Muscle of leg (tissue), 11 donors: ENCODE measurements around the gene RUFY1. TPM values are rescaled to one million over a fixed set of nuclear protein-coding genes. Genes with fewer than 3 reads are reported as not detected.
A peak's percentile ranks its signal among the peaks of the same experiment; 100 is the strongest.
"Not testable (repeated sequence)": the region's sequence is repeated elsewhere in the genome, so short reads cannot be mapped to it uniquely, and the experiment has no call there.

ENCODE experiments used
- DNase-seq: peaks from one replicate; pipeline ENCODE4 v3.0.0; 2013
- H3K27ac ChIP-seq: one replicate; pipeline ENCODE4 v1.5.1; 2013; ENCODE audit warnings: mild to moderate bottlenecking, low read length, control low read depth
- H3K27me3 ChIP-seq: one replicate; pipeline ENCODE4 v1.6.1; 2013; ENCODE audit warnings: low read length; ENCODE audit not compliant: control insufficient read depth, insufficient read depth
- H3K36me3 ChIP-seq: one replicate; pipeline ENCODE4 v1.6.1; 2013; ENCODE audit warnings: low read length; ENCODE audit not compliant: control insufficient read depth, insufficient read depth
- H3K4me1 ChIP-seq: one replicate; pipeline ENCODE4 v1.6.1; 2013; ENCODE audit warnings: low read length; ENCODE audit not compliant: control insufficient read depth, insufficient read depth
- H3K4me3 ChIP-seq: one replicate; pipeline ENCODE4 v1.5.1; 2013; ENCODE audit warnings: low read length, control low read depth
- H3K9me3 ChIP-seq: replicated peaks from 2 replicates; pipeline ENCODE4 v1.6.1; 2013; ENCODE audit warnings: low read depth, low read length; ENCODE audit not compliant: control insufficient read depth
- whole genome bisulfite sequencing: methylation state at CpG from one replicate; pipeline ENCODE4 v1.1.5; 2013; ENCODE audit warnings: missing lambda C conversion rate; ENCODE audit not compliant: insufficient coverage; 5-methylcytosine and 5-hydroxymethylcytosine counted together
- polyA plus RNA-seq, 8 donors: library from polyadenylated mRNA; unstranded; fragments of 120-200 nt; gene quantifications; one replicate each; pipeline versions ENCODE4 v1.2.1 to v1.2.3, GENCODE V29; 2013; ENCODE audit warnings: inconsistent platforms in 1 of 8, low replicate concordance in 1 of 8; ENCODE audit not compliant: insufficient read length in 8 of 8, insufficient read depth in 1 of 8
- total RNA-seq: library from RNA; stranded (reverse); fragments of 120-200 nt; gene quantifications from one replicate; pipeline ENCODE4 v1.2.4, GENCODE V29; 2013

The RUFY1 gene
- total and polyA plus RNA-seq, 9 donors: 30.9 to 41.0 (median 35.8) TPM

DNA sequence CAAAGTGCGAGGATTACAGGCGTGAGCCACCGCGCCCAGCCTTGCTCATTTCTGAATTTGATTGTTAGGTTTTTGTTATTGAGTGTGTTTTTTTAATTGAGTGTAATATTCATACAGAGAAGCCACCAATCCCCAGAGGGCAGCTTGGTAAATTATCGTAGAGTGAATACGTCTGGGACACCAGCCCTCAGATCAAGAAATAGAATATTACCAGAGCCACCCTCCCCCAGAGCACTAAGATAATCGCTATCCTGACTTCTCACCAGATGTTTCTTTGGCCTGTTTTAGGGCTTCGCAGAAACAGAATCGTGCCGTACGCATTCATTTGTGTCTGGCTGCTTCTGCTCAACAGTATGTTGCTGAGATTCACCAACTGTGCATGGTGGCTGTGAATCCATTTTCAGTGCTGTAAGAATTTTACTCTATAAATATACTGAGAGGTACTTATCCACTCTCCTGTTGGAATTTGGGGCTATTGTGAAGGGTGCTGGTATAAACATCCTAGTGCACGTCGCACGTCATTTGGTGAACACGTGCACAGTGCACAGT, 37.8 kb upstream of the RUFY1 start:
- Histone ChIP-seq H3K9me3 (no peaks in the 10 kb centered on the region), H3K4me3 (no peak overlapping the region), H3K4me1 (no peaks in the 10 kb centered on the region), H3K27me3 (peaks cover 2% of the 10 kb centered on the region), H3K27ac (no peak overlapping the region), H3K36me3 (no peaks in the 10 kb centered on the region)
- WGBS: 100% methylated on average over 1 of the region's 15 CpGs
- no peak for DNase-seq

DNA sequence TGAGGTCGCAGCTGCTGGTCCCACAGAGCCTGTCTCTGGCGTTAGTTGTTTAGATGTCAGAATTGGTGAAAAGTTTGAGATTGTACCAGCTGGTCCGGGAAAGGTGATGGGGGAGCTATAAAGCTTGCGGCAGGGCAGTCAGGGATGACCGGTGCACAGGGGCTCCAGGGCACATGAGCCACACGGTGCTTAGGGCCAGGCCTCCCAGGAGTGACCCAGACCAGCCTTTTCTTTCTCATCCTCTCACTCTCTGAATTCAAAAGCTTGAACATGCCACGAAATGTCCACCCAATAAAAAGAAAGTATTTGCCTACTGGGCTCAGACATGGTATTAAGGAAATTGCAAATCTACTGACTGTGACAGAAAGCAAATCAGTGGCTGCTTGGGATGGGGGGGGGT, 34.9 kb upstream of the RUFY1 start:
- not testable (repeated sequence) for DNase-seq, H3K27me3 ChIP-seq, H3K4me1 ChIP-seq, H3K27ac ChIP-seq, H3K36me3 ChIP-seq, H3K9me3 ChIP-seq, H3K4me3 ChIP-seq
- no CpG with 5 or more reads among the region's 7 CpGs for WGBS

DNA sequence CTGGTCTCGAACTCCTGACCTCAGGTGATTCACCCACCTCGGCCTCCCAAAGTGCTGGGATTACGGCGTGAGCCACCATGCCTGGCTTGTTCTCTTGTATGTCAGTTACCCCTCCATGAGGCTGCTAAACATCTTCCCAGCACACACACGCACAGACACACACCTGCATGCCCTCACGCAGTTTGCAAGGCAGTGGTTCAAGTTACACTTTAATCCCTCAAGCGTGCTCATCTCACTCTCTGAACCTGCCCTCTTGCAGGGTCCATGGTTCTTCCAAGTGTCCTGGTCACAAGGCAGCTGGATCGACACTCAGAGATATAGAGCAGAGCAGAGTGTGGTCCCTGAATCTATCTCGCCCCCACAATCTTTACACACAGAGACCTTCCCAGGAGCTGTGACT, 34.1 kb upstream of the RUFY1 start:
- no peak for DNase-seq
- Histone ChIP-seq H3K27me3 (peaks cover 2% of the 10 kb centered on the region), H3K36me3 (no peaks in the 10 kb centered on the region), H3K4me3 (no peak overlapping the region), H3K4me1 (no peaks in the 10 kb centered on the region), H3K9me3 (no peaks in the 10 kb centered on the region), H3K27ac (no peak overlapping the region)
- WGBS: 66% methylated on average over 7 of the region's 9 CpGs

DNA sequence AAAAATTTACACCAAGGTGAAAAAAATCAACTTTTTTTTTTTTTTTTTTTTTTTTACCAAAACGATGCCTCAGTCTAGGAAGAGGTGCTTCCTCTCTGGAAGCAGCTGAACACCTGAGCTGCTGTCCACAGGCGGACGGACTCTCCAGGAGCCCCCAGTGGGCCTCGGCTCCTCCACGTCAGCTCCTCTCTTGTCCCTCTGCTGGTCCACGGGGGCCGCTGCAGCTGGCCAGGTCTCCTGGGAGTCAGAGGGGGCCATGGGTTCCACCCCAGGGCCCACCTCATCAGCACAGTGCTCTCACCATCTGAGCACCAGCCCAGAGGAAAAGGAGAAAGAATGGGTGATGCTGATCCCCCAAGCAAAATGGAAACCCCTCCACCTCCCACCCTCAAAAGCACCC, 32.6 kb upstream of the RUFY1 start:
- DNase-seq, H3K36me3 ChIP-seq, H3K4me3 ChIP-seq, H3K27ac ChIP-seq, H3K4me1 ChIP-seq, H3K27me3 ChIP-seq, H3K9me3 ChIP-seq: not testable (repeated sequence)
- no CpG with 5 or more reads among the region's 7 CpGs for WGBS

DNA sequence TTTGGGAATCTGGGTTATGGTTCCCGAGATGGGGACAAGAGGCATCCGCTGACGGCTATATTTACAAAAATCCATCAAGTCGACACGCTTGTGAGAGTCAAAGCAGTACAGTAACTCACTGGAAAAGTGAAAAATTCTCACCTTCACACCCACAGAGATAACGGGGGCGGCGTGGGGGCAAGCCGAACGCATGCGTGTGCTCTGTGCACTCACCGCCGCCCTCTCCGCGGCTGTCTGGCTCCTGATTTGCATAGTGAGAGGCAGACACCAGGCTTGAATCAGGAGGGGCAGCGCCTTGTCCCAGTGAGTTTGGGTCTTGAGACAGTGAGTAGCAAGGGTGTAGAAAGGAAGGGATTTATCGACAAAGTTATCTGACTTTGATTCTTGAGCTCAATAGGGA, 32.0 kb upstream of the RUFY1 start:
- H3K4me3 ChIP-seq, H3K27me3 ChIP-seq, H3K4me1 ChIP-seq, DNase-seq, H3K9me3 ChIP-seq, H3K27ac ChIP-seq, H3K36me3 ChIP-seq: not testable (repeated sequence)
- 90% methylated on average over 2 of the region's 17 CpGs for WGBS

DNA sequence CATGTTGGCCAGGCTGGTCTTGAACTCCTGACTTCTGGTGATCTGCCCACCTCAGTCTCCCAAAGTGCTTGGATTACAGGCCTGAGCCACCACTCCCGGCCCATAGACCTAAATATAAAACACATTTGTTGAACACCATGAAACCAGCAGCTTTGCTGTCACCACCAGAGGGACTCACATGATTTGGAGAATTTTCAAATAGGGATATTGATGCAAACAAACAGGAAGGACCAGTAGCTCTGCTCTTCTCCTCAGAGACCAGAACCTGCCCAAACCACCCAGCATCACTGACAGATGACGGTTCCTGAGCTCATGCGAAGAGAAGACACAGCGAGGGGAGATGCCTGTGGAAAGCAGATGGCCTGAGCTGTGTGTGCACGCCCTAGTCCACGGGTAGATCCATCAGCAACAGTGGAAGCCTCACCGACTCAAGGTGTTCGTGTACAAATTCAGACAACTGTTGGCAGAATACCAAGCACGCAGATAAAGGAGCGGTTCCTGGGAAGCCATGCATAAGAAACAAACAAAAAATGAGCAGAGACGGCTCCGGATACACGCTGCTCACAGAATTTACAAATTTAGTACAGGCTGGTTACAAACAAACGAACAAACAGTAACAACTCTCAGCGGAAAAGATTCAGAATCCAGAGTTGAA, 30.8 kb upstream of the RUFY1 start:
- not testable (repeated sequence) for H3K4me1 ChIP-seq, H3K36me3 ChIP-seq, H3K27ac ChIP-seq, H3K4me3 ChIP-seq, DNase-seq, H3K9me3 ChIP-seq, H3K27me3 ChIP-seq
- WGBS: 69% methylated on average over 12 of the region's 15 CpGs

DNA sequence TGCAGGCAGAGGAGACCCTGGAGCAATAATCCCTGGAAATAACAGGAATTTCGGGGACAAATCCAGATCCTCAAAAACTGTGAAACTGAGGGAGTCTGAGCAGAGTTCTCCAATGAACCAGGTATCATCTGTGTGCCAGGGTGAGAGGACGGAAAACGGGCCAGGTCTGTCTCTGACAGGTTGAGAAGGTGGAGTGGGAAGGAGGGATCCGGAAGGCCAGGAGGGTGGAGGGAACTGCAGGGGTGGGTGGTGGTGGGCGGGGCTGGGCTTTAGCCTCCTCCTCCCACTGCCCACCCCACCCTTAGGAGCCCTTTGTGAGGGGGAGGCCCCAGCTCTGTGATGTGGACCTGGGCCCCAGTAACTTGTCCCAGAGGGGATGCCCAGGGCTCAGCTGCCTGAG, 28.2 kb upstream of the RUFY1 start:
- DNase-seq, H3K36me3 ChIP-seq, H3K4me3 ChIP-seq, H3K27ac ChIP-seq, H3K27me3 ChIP-seq, H3K4me1 ChIP-seq, H3K9me3 ChIP-seq: not testable (repeated sequence)
- WGBS: 70% methylated on average over 3 of the region's 5 CpGs

DNA sequence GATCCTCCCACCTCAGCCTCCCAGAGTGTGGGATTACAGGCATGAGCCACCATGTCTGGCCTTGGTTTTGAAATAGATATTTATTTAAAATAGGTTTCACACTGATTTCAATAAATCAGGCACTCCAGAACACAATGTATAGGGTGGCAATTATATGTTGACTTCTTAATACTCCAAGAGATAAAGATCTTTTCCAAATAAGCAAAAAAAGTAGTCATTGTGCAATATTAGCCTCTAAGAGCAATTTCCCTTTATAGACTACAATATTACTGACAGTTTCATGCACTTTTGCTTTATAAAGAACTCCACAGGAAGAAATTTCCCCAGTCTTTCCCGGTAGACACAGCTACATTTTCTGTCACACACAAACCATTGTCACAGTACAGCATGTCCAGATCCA, 23.4 kb upstream of the RUFY1 start:
- Histone ChIP-seq H3K27me3 (peaks cover 5% of the 10 kb centered on the region), H3K4me1 (no peaks in the 10 kb centered on the region), H3K27ac (no peak overlapping the region), H3K4me3 (no peak overlapping the region), H3K9me3 (no peaks in the 10 kb centered on the region), H3K36me3 (no peaks in the 10 kb centered on the region)
- no peak for DNase-seq
- no CpG with 5 or more reads among the region's 1 CpG for WGBS

DNA sequence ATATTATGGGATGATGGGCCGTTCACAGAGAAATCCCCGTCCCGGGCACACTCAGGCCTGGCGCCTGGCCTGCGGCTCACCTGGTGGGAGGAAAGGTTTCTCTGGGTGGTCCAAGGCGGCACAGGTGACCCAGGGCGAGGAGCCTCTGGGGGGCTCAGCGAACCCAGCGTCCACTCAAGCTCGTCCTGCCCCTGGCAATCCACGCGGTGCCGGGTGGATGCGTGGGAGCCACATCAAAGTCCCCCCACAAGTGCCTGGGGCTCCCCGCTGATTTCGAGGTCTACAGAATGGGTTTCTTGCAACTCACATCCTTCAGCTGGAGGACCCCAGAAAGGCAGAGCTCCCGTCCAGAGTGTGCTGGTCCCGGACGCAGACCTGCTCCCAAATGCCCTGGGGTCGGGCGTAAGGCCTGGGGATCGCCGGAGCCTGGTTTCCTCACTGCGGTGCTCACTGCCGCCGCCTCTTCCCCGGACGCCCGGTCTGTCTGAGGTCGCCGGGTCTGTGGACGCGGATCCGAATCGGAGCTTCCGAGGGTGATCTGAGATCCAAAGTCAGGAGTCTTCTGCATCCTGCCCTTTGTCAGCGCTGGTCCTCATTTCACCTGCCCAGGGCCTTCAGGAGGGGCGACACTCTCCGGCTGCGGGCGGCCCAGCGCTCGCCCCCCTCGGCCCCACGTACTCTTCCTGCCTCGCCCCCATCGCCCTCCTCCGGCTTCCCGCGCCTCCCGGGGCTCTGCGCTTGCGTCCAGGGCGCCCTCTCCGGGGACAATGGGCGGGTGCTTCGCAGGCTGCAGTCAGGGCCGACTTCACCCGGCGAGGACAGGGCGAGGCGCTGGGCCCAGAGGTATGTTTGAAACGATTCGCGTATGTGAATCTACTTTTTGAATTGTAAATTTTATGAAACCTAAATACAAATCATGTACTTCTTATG, 20.0 kb upstream of the RUFY1 start:
- no peaks in the 10 kb centered on the region for H3K9me3 ChIP-seq
- no peaks in the 10 kb centered on the region for H3K4me1 ChIP-seq
- no peaks in the 10 kb centered on the region for H3K36me3 ChIP-seq
- peaks cover 5% of the 10 kb centered on the region for H3K27me3 ChIP-seq
- DNase-seq: peak; percentile 60
- no peak overlapping the region for H3K27ac ChIP-seq
- 23% methylated on average over 45 of the region's 65 CpGs for WGBS
- peak overlapping the region; percentile 34 for H3K4me3 ChIP-seq

DNA sequence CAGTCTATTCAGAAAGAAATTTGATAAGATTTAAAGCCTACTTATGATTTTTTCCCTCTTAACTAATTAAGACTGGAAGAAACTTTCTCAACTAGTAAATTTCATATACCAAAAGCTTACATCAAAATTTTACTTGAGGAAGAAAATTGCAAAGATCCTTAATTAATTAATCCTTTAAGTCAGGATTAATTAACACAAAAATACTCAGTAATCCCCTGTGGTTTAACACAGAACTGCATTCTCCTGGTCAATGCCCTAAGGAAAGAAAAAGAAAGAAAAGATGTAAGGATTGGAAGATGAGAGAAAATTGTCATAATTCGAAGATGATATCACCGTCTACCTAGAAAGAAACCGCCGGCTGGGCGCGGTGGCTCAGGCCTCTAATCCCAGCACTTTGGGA, 17.3 kb upstream of the RUFY1 start:
- peaks cover 5% of the 10 kb centered on the region for H3K27me3 ChIP-seq
- 80% methylated on average over 6 of the region's 6 CpGs for WGBS
- no peaks in the 10 kb centered on the region for H3K36me3 ChIP-seq
- H3K9me3 ChIP-seq: no peaks in the 10 kb centered on the region
- no peaks in the 10 kb centered on the region for H3K4me1 ChIP-seq
- DNase-seq: no peak
- no peak overlapping the region for H3K4me3 ChIP-seq
- no peak overlapping the region for H3K27ac ChIP-seq
